GM12878 (cell line): Measurements from ENCODE around the gene LCLAT1. TPM values are rescaled to one million over a fixed set of nuclear protein-coding genes. Genes with fewer than 3 reads are reported as not detected.

Source experiments
- ATAC-seq: fragments of 200-7000 bp; cut with Tn5 transposase; 3 replicates; pipeline ENCODE4 v1.9.1; 2020; ENCODE audit warnings: mild to moderate bottlenecking, moderate library complexity
- BruUV-seq: library from RNA; stranded (reverse); fragments of 400-500 nt; replicated peaks from 2 replicates; lab custom pipeline; 2021; lab: Mats Ljungman, UMichigan
- CTCF ChIA-PET: fragments of 300-600 bp; sonication (Branson Sonifier 250); formaldehyde crosslinking; extraction: SDS; loops from one replicate; lab custom pipeline; 2021; ENCODE audit warnings: inconsistent platforms; lab: Yijun Ruan, JAX
- POLR2A ChIA-PET: fragments of 350-600 bp; formaldehyde crosslinking; extraction: SDS; loops from one replicate; lab custom pipeline; 2021; ENCODE audit warnings: inconsistent platforms; lab: Charles Lee
- RAD21 ChIA-PET: fragments of 300-600 bp; sonication (Branson Sonifier 250); formaldehyde crosslinking; loops from one replicate; lab custom pipeline; 2023; ENCODE audit warnings: antibody characterized with exemption; ENCODE audit not compliant: unreplicated experiment; lab: Charles Lee
- SMC1A ChIA-PET: fragments of 300-600 bp; sonication (Branson Sonifier 250); formaldehyde crosslinking; loops from one replicate; lab custom pipeline; 2023; ENCODE audit not compliant: unreplicated experiment, uncharacterized antibody; lab: Charles Lee
- DNase-seq: peaks from one replicate; pipeline ENCODE4 v3.0.0-alpha.2; 2011; ENCODE audit warnings: low read depth, low spot score
- FAIRE-seq: peaks from 3 replicates; lab custom pipeline; 2011; peaks lifted over from hg19 to GRCh38; lab: Jason Lieb, UNC
- H2AFZ ChIP-seq: 2 replicates; pipeline ENCODE4 v1.6.0; 2011; ENCODE audit warnings: low read depth, low read length, control low read depth; ENCODE audit not compliant: control insufficient read depth
- H3K27ac ChIP-seq: 2 replicates; pipeline ENCODE4 v1.5.1; 2011; ENCODE audit warnings: control low read depth; ENCODE audit not compliant: control insufficient read depth, insufficient read depth
- H3K27me3 ChIP-seq, 2 experiments: replicated peaks in 1 of 2; 2 replicates each; pipeline versions ENCODE4 v1.6.0 to v1.6.1; 2011; ENCODE audit warnings: low read length in 1 of 2; ENCODE audit not compliant: control insufficient read depth in 2 of 2, insufficient read depth in 2 of 2
- H3K36me3 ChIP-seq, 2 experiments: 2 replicates each; pipeline ENCODE4 v1.5.1; 2011; ENCODE audit warnings: low read length in 1 of 2; ENCODE audit not compliant: control insufficient read depth in 2 of 2, insufficient read depth in 2 of 2
- H3K4me1 ChIP-seq: 2 replicates; pipeline ENCODE4 v1.6.1; 2011; ENCODE audit warnings: mild to moderate bottlenecking, low read length, moderate library complexity, mixed read lengths; ENCODE audit not compliant: control insufficient read depth, insufficient read depth
- H3K4me2 ChIP-seq: 2 replicates; pipeline ENCODE4 v1.6.0; 2011; ENCODE audit warnings: control low read depth; ENCODE audit not compliant: control insufficient read depth, insufficient read depth
- H3K4me3 ChIP-seq: fragments of 200-600 bp; sonication (generic); 2 replicates; pipeline ENCODE4 v1.5.1; 2016
- H3K79me2 ChIP-seq: 2 replicates; pipeline ENCODE4 v1.6.0; 2011; ENCODE audit warnings: low read length; ENCODE audit not compliant: control insufficient read depth, insufficient read depth
- H3K9ac ChIP-seq: 2 replicates; pipeline ENCODE4 v1.8.0; 2011; ENCODE audit warnings: low read length, control low read depth, mixed read lengths; ENCODE audit not compliant: control insufficient read depth, insufficient read depth
- H3K9me3 ChIP-seq: replicated peaks from 3 replicates; pipeline ENCODE4 v1.5.1; 2011; ENCODE audit warnings: mild to moderate bottlenecking, low read length; ENCODE audit not compliant: control insufficient read depth, insufficient read depth
- H4K20me1 ChIP-seq: 2 replicates; pipeline ENCODE4 v1.6.0; 2011; ENCODE audit not compliant: control insufficient read depth, insufficient read depth
- BACH1 ChIP-seq: fragments of 450-650 bp; IDR thresholded peaks from 2 replicates; pipeline ENCODE4 v1.6.1; 2017; ENCODE audit warnings: mild to moderate bottlenecking, borderline replicate concordance
- BHLHE40 ChIP-seq, 2 experiments: fragments of 450-650 bp in 1 of 2; IDR thresholded peaks; 2 replicates each; pipeline ENCODE4 v1.6.1; 2011 to 2017; ENCODE audit warnings: low read depth in 2 of 2, borderline replicate concordance in 1 of 2, improper control_type of control experiment in 1 of 2, low read length in 1 of 2, mild to moderate bottlenecking in 1 of 2
- BRCA1 ChIP-seq: IDR thresholded peaks from 2 replicates; pipeline ENCODE4 v1.6.1; 2011; ENCODE audit warnings: low read depth, low read length, improper control_type of control experiment
- CBFB ChIP-seq: IDR thresholded peaks from 2 replicates; pipeline ENCODE4 v1.6.1; 2016; ENCODE audit warnings: antibody characterized with exemption, low read depth
- CHD1 ChIP-seq: IDR thresholded peaks from 2 replicates; pipeline ENCODE4 v1.6.1; 2012; ENCODE audit warnings: low read depth, low read length, improper control_type of control experiment
- JUND ChIP-seq: IDR thresholded peaks from 2 replicates; pipeline ENCODE4 v1.6.1; 2012; ENCODE audit warnings: low read depth, mild to moderate bottlenecking, low read length, improper control_type of control experiment, moderate library complexity
- NR2C2 ChIP-seq: IDR thresholded peaks from 2 replicates; pipeline ENCODE4 v1.6.1; 2011; ENCODE audit warnings: borderline replicate concordance, low read depth; ENCODE audit not compliant: control insufficient read depth, insufficient read length
- RAD51 ChIP-seq: fragments of 450-650 bp; IDR thresholded peaks from 2 replicates; pipeline ENCODE4 v1.6.1; 2016; ENCODE audit warnings: moderate library complexity, mild to moderate bottlenecking, inconsistent platforms
- TCF12 ChIP-seq: IDR thresholded peaks from 2 replicates; pipeline ENCODE4 v1.6.1; 2011; ENCODE audit warnings: low read depth, mild to moderate bottlenecking, low read length
- YBX1 ChIP-seq: fragments of 450-650 bp; IDR thresholded peaks from 2 replicates; pipeline ENCODE4 v1.6.1; 2016; ENCODE audit warnings: antibody characterized with exemption
- YY1 ChIP-seq: IDR thresholded peaks from 2 replicates; pipeline ENCODE4 v1.6.1; 2011; ENCODE audit warnings: low read depth, mild to moderate bottlenecking, low read length
- ZNF384 ChIP-seq: IDR thresholded peaks from 2 replicates; pipeline ENCODE4 v1.6.1; 2012; ENCODE audit warnings: low read depth, mild to moderate bottlenecking, low read length, improper control_type of control experiment, borderline replicate concordance
- WGBS: methylation state at CpG from one replicate; pipeline ENCODE4 v1.1.6; 2016; ENCODE audit warnings: low lambda C conversion rate; ENCODE audit not compliant: insufficient replicate concordance, insufficient coverage; ENCODE audit errors: missing lambda C conversion rate; 5-methylcytosine and 5-hydroxymethylcytosine counted together
- in situ Hi-C: fragments of 300-500 bp; cut with MboI; formaldehyde crosslinking; loops from 9 replicates; pipeline ENCODE4 v1.14.3; 2018; ENCODE audit warnings: mixed read lengths
- intact Hi-C: fragments of 100-400 bp; cut with micrococcal nuclease; formaldehyde crosslinking; loops from one replicate; pipeline ENCODE4 v1.14.2; 2022; ENCODE audit not compliant: unreplicated experiment
- polyA plus RNA-seq, 11 experiments: library from polyadenylated mRNA; depleted of rRNA in 4 of 11; unstranded in 6 of 11; stranded (reverse) in 5 of 11; fragments of >200 nt; fragmentation: Nextera tagmentation in 4 of 11; fragmentation: Illumina TruSeq in 1 of 11; extraction: Ambion mirVana in 4 of 11; extraction: Trizol in 1 of 11; gene quantifications; 1 replicate in 1 of 11; 2 replicates in 10 of 11; pipeline versions ENCODE4 v1.2.1 to v1.2.3, GENCODE V29; 2011 to 2016; ENCODE audit warnings: inconsistent platforms in 2 of 11, missing spikeins in 2 of 11, low read depth in 1 of 11
- total RNA-seq, 4 experiments: library from RNA; depleted of rRNA in 3 of 4; stranded (reverse); fragments of >200 nt in 3 of 4; fragmentation: Illumina TruSeq in 1 of 4; extraction: Trizol in 1 of 4; gene quantifications; 2 replicates each; pipeline versions ENCODE4 v1.2.1 to v1.2.3, GENCODE V29; 2013 to 2021
- TF ChIP-seq, protein P1 (sequence below): fragments of 450-650 bp; formaldehyde crosslinking; IDR thresholded peaks from 2 replicates; pipeline ENCODE4 v1.5.0; 2022; ENCODE audit warnings: mild to moderate bottlenecking, missing genetic modification characterization
- TF ChIP-seq, protein P2 (sequence below): fragments of 450-650 bp; IDR thresholded peaks from 2 replicates; pipeline ENCODE4 v1.6.1; 2018; ENCODE audit warnings: mild to moderate bottlenecking, low read depth, moderate library complexity; ENCODE audit not compliant: partially characterized antibody

The LCLAT1 gene
- total and polyA plus RNA-seq, 10 of the 15 experiments (the other 5 are each of a cell fraction or from before 2014, with no cell fraction given) = 8.1 to 33.0 (median 15.9) TPM

DNA sequence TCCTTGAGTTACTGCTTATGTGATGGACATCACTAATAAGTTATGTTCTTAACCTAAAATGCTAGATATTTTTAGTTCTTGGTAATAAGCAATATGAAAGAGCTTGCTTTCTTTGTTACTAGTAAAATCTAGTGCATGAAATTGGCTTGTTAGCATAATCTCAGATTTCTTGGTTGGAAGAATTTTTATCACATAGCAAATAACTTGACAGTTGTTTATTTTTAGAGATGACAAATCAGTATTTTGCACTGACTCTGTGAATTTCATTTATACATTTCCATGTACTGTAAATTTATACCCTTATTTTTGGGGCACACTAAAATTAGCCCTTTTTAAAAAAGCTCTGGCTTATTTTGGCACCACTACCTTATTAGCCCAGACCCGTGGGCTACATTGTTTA is 45.6 kb downstream of the LCLAT1 start:
- DNase-seq = no peak
- H4K20me1 ChIP-seq = no peaks in the 10 kb centered on the region
- SMC1A ChIA-PET = interaction anchor here (0.6 to 4.3 kb wide), 10 partner anchors 9 to 283 kb away, joined by 3 to 41 read pairs (median 4); no protein-coding TSS in a partner anchor
- no peak for FAIRE-seq
- no peak overlapping the region for H3K9ac ChIP-seq
- no peak overlapping the region for H2AFZ ChIP-seq
- no peaks in the 10 kb centered on the region; the same call in 1 of the 2 replicates for H3K4me1 ChIP-seq
- no TSS peak for BruUV-seq
- POLR2A ChIA-PET = interaction anchor here (1.2 to 2.0 kb wide), 2 partner anchors 12 to 14 kb away, joined by 3 to 7 read pairs; no protein-coding TSS in a partner anchor
- H3K27ac ChIP-seq = no peak overlapping the region
- H3K4me3 ChIP-seq = no peak overlapping the region
- H3K27me3 ChIP-seq = no peaks in the 10 kb centered on the region
- in situ Hi-C loops (no loop called here), intact Hi-C loops (no loop called here)
- WGBS = 0% methylated on average over 1 of the region's 1 CpG
- CTCF ChIA-PET = interaction anchor here (0.8 to 2.0 kb wide), 8 partner anchors 12 to 327 kb away, joined by 3 to 5 read pairs (median 3); no protein-coding TSS in a partner anchor
- no peaks in the 10 kb centered on the region; a peak in 1 of 4 replicates for H3K36me3 ChIP-seq
- RAD21 ChIA-PET = interaction anchor here (0.6 to 1.6 kb wide), 8 partner anchors 8 to 328 kb away, joined by 3 to 6 read pairs (median 3); no protein-coding TSS in a partner anchor
- no peak overlapping the region for H3K4me2 ChIP-seq
- no peaks in the 10 kb centered on the region; the same call in 1 of the 2 replicates for H3K79me2 ChIP-seq
- TF ChIP-seq CHD1 (no peak), BHLHE40 (IDR thresholded peaks at IDR 0.05; ENCODE audit: borderline replicate concordance in 1 of 2, low read depth in 2 of 2, low read length in 1 of 2) (no peak), CBFB (no peak), JUND (no peak), RAD51 (no peak), YBX1 (no peak), NR2C2 (no peak), BACH1 (no peak), TCF12 (no peak), BRCA1 (no peak), YY1 (no peak), ZNF384 (no peak)
- TF ChIP-seq, protein P1, sequence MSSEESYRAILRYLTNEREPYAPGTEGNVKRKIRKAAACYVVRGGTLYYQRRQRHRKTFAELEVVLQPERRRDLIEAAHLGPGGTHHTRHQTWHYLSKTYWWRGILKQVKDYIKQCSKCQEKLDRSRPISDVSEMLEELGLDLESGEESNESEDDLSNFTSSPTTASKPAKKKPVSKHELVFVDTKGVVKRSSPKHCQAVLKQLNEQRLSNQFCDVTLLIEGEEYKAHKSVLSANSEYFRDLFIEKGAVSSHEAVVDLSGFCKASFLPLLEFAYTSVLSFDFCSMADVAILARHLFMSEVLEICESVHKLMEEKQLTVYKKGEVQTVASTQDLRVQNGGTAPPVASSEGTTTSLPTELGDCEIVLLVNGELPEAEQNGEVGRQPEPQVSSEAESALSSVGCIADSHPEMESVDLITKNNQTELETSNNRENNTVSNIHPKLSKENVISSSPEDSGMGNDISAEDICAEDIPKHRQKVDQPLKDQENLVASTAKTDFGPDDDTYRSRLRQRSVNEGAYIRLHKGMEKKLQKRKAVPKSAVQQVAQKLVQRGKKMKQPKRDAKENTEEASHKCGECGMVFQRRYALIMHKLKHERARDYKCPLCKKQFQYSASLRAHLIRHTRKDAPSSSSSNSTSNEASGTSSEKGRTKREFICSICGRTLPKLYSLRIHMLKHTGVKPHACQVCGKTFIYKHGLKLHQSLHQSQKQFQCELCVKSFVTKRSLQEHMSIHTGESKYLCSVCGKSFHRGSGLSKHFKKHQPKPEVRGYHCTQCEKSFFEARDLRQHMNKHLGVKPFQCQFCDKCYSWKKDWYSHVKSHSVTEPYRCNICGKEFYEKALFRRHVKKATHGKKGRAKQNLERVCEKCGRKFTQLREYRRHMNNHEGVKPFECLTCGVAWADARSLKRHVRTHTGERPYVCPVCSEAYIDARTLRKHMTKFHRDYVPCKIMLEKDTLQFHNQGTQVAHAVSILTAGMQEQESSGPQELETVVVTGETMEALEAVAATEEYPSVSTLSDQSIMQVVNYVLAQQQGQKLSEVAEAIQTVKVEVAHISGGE (CRISPR knock-in tag) = no peak
- TF ChIP-seq, protein P2, sequence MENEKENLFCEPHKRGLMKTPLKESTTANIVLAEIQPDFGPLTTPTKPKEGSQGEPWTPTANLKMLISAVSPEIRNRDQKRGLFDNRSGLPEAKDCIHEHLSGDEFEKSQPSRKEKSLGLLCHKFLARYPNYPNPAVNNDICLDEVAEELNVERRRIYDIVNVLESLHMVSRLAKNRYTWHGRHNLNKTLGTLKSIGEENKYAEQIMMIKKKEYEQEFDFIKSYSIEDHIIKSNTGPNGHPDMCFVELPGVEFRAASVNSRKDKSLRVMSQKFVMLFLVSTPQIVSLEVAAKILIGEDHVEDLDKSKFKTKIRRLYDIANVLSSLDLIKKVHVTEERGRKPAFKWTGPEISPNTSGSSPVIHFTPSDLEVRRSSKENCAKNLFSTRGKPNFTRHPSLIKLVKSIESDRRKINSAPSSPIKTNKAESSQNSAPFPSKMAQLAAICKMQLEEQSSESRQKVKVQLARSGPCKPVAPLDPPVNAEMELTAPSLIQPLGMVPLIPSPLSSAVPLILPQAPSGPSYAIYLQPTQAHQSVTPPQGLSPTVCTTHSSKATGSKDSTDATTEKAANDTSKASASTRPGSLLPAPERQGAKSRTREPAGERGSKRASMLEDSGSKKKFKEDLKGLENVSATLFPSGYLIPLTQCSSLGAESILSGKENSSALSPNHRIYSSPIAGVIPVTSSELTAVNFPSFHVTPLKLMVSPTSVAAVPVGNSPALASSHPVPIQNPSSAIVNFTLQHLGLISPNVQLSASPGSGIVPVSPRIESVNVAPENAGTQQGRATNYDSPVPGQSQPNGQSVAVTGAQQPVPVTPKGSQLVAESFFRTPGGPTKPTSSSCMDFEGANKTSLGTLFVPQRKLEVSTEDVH = no peak
- ATAC-seq = no peak
- H3K9me3 ChIP-seq = peaks cover 7% of the 10 kb centered on the region
